ENCODE results near the gene ATXN1. TPM values are rescaled to one million over a fixed set of nuclear protein-coding genes. Genes with fewer than 3 reads are reported as not detected.

Gene ATXN1
- total and polyA plus RNA-seq, 2 of the 8 experiments (the other 6 are each of a cell fraction or from before 2014, with no cell fraction given) = 1.6 to 4.0 TPM

- Histone ChIP-seq H2BK5ac (ENCODE audit: low read depth, low read length) (no peak overlapping the region), H3K18ac (ENCODE audit: extremely low read depth, low read length) (no peak overlapping the region), H3K9ac (replicated peaks in 1 of 4; ENCODE audit: extremely low read depth in 1 of 4, low read depth in 3 of 4, low read length in 3 of 4) (no peak overlapping the region), H2AK5ac (ENCODE audit: low read depth, low read length) (no peak overlapping the region), H3K27me3 (replicated peaks in 1 of 4; ENCODE audit: control insufficient read depth in 3 of 4, extremely low read depth in 1 of 4, insufficient read depth in 3 of 4, low read length in 3 of 4) (no peaks in the 10 kb centered on the region), H3K4me1 (replicated peaks in 1 of 4; ENCODE audit: control insufficient read depth in 3 of 4, insufficient read depth in 4 of 4, low read length in 3 of 4) (no peaks in the 10 kb centered on the region), H3K4me2 (ENCODE audit: insufficient read depth in 1 of 2, low read depth in 2 of 2, low read length in 2 of 2) (no peak overlapping the region), H4K20me1 (replicated peaks in 1 of 2; ENCODE audit: control insufficient read depth in 1 of 2, insufficient read depth in 2 of 2, low read length in 2 of 2) (no peaks in the 10 kb centered on the region), H3K36me3 (ENCODE audit: control insufficient read depth in 2 of 4, insufficient read depth in 4 of 4, low read length in 3 of 4) (no peaks in the 10 kb centered on the region), H2BK12ac (ENCODE audit: low read depth, low read length) (no peak overlapping the region), H3K23me2 (ENCODE audit: low read depth, low read length) (no peaks in the 10 kb centered on the region; the same call in 1 of the 2 replicates), H3K56ac (replicated peaks; ENCODE audit: insufficient read length, low read depth, low read length) (no peak overlapping the region), H2BK15ac (ENCODE audit: low read length) (no peak overlapping the region), H4K91ac (replicated peaks; ENCODE audit: insufficient read length, low read length) (no peak overlapping the region), H3K23ac (ENCODE audit: insufficient read length) (no peak overlapping the region), H3K4ac (replicated peaks; ENCODE audit: insufficient read length, low read depth, low read length) (no peak overlapping the region), H3K79me1 (ENCODE audit: low read depth, low read length) (no peaks in the 10 kb centered on the region), H2BK120ac (replicated peaks; ENCODE audit: low read depth, low read length) (no peak overlapping the region), H2AFZ (ENCODE audit: low read length) (no peak overlapping the region), H4K8ac (ENCODE audit: extremely low read depth, insufficient read depth, low read length) (no peak overlapping the region), H4K5ac (ENCODE audit: insufficient read length, low read depth, low read length) (no peak overlapping the region), H3K9me3 (ENCODE audit: insufficient read depth in 2 of 2, low read depth in 1 of 2, low read length in 1 of 2) (no peaks in the 10 kb centered on the region), H3K27ac (ENCODE audit: low read depth, low read length) (no peak overlapping the region), H2BK20ac (ENCODE audit: low read length) (no peak overlapping the region), H3K4me3 (ENCODE audit: extremely low read depth in 1 of 4, insufficient read depth in 2 of 4, low read depth in 3 of 4, low read length in 4 of 4) (no peak overlapping the region), H3K79me2 (ENCODE audit: control insufficient read depth in 1 of 2, insufficient read depth in 2 of 2, low read length in 2 of 2) (no peaks in the 10 kb centered on the region), H3K14ac (ENCODE audit: insufficient read length) (no peak overlapping the region)
- WGBS, 2 experiments (ENCODE audit: extremely low coverage in 1 of 2, insufficient coverage in 1 of 2, insufficient read length in 1 of 2, insufficient replicate concordance in 2 of 2, low coverage in 1 of 2, low lambda C conversion rate in 2 of 2, missing lambda C conversion rate in 1 of 2) = 86% methylated on average over 9 of the region's 9 CpGs; no CpG with 5 or more reads in 1 of the 2 experiments
- no peak for FAIRE-seq
- DNase-seq (ENCODE audit: low read depth in 1 of 2, low spot score in 2 of 2) = no peak
- ChIA-PET POLR2A (ENCODE audit: partially characterized antibody) (no interaction called here), CTCF (ENCODE audit: partially characterized antibody) (interaction anchor here (1.0 to 2.2 kb wide), 6 partner anchors 11 to 86 kb away, joined by 3 to 8 read pairs (median 4); no protein-coding TSS in a partner anchor)
- TF ChIP-seq HDAC2 (IDR thresholded peaks at IDR 0.05; ENCODE audit: borderline replicate concordance in 1 of 2, low read depth in 2 of 2, low read length in 2 of 2) (no peak), EP300 (IDR thresholded peaks at IDR 0.05; ENCODE audit: borderline replicate concordance in 1 of 2, low read depth in 2 of 2, low read length in 2 of 2) (no peak), CEBPB (IDR thresholded peaks at IDR 0.05; ENCODE audit: low read depth, low read length) (no peak), SIN3A (conservative IDR thresholded peaks at IDR 0.05 in 1 of 2, IDR thresholded peaks at IDR 0.05 in 1 of 2; ENCODE audit: low read depth in 1 of 2, low read length in 2 of 2) (no peak), E2F6 (IDR thresholded peaks at IDR 0.05) (no peak), HDAC6 (IDR thresholded peaks at IDR 0.05; ENCODE audit: low read depth, low read length) (no peak), CBX5 (IDR thresholded peaks at IDR 0.05; ENCODE audit: low read depth, low read length) (no peak), SP2 (IDR thresholded peaks at IDR 0.05; ENCODE audit: low read length) (no peak), POLR2A (IDR thresholded peaks at IDR 0.05; ENCODE audit: control extremely low read depth in 1 of 2, low read depth in 2 of 2, low read length in 2 of 2) (no peak), CTBP2 (IDR thresholded peaks at IDR 0.05; ENCODE audit: borderline replicate concordance, insufficient read depth, insufficient read length, low read length) (no peak), BACH1 (IDR thresholded peaks at IDR 0.05; ENCODE audit: low read length) (no peak), RBBP5 (IDR thresholded peaks at IDR 0.05; ENCODE audit: borderline replicate concordance, low read depth, low read length) (no peak), GABPA (IDR thresholded peaks at IDR 0.05; ENCODE audit: borderline replicate concordance, insufficient read depth, low read length) (no peak), ZNF274 (IDR thresholded peaks at IDR 0.05; ENCODE audit: borderline replicate concordance, extremely low read depth, low read length) (no peak)
Observed at GRCh38 chr6:16313732-16314131, 447.5 kb downstream of the ATXN1 start.
